ENCODE results near the gene TRIM66.

DNA sequence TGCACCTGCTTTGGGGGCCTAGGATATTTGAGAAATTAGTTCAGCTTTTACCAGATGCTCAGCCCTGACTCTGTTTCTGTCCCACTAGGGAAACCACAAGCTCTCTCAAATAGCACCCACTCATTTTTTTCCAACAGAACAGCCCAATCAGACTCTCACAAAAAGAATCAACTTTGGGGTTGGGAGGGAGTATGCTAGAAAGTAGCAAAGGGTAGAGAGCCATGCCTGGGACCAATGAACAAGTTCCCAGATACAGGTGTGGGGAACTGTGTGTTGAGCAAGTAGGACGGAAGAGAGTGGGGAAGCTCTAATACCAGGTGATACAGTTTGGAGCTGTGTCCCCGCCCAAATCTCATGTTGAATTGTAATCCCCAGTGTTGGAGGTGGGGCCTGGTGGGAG lies 41.1 kb downstream of the TRIM66 start:
- TF ChIP-seq TAF1 (IDR thresholded peaks at IDR 0.05; ENCODE audit: borderline replicate concordance, insufficient read depth, low read length), result no peak
- no peak for TF ChIP-seq POLR2AphosphoS5 (IDR thresholded peaks at IDR 0.05; ENCODE audit: low read depth, low read length)
- no peak for TF ChIP-seq REST (IDR thresholded peaks at IDR 0.05; ENCODE audit: insufficient read depth in 1 of 2, low read depth in 2 of 2, low read length in 2 of 2)
- no peak for TF ChIP-seq FOXP2 (optimal IDR thresholded peaks at IDR 0.05; ENCODE audit: borderline replicate concordance, extremely low read depth, extremely low read length, insufficient read depth)
- TF ChIP-seq SIN3A (IDR thresholded peaks at IDR 0.05; ENCODE audit: borderline replicate concordance, insufficient read depth, low read length), result no peak
